SKM-1 treated with dmso at 0.1 percent for 144 hours (cell line): Measurements from ENCODE around the gene LCK.

Experiments used
- DNase-seq: peaks from one replicate; lab custom pipeline; 2025; ENCODE audit not compliant: unreplicated experiment; lab: John Stamatoyannopoulos, UW

The LCK gene

DNA sequence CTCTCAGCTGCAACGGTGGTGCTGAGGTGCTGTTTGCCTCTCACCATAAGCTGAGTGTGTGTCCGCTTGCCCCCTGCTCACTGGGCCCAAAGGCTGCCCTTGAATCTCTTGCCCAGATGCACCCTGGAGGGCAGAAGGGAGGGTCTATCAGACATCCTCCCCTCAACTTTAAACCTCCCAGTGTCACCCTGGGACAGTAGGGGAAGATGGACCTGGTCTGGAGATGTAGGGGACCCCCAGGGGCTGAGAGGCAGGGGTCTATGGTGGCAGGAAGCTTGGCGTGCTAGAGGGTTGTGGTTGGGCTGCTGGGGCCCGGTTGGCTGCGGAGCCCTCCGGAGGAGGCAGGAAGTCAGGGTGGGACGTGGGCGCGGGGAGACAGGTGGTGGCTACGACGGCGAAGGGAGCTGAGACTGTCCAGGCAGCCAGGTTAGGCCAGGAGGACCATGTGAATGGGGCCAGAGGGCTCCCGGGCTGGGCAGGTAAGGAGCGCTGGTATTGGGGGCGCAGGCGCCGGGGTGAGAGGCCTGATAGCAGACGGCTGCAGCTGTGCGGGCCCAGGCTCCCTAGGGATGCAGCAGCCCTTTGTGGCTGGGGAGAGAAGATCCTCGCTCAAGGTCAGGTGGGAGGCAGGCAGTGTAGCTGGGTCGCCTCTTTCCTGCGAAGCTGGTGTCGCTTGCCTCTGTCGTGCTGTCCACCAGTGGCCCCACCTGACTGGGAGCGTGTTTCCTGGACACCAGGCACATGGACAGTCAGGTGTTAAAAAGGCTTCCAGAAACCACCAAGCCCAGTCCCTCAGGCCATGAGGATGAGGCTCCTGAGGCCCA lies at the start of gene LCK:
Gene LCK (plus strand): TSS at position 373 of the 824 bp plus-strand sequence. CDS start 23,065 bp downstream, outside the sequence.
- DNase-seq: no peak

GRCh38 chr1:32204943-32205361 lies 46.1 kb upstream of the LCK start:
- no peak for DNase-seq

DNA sequence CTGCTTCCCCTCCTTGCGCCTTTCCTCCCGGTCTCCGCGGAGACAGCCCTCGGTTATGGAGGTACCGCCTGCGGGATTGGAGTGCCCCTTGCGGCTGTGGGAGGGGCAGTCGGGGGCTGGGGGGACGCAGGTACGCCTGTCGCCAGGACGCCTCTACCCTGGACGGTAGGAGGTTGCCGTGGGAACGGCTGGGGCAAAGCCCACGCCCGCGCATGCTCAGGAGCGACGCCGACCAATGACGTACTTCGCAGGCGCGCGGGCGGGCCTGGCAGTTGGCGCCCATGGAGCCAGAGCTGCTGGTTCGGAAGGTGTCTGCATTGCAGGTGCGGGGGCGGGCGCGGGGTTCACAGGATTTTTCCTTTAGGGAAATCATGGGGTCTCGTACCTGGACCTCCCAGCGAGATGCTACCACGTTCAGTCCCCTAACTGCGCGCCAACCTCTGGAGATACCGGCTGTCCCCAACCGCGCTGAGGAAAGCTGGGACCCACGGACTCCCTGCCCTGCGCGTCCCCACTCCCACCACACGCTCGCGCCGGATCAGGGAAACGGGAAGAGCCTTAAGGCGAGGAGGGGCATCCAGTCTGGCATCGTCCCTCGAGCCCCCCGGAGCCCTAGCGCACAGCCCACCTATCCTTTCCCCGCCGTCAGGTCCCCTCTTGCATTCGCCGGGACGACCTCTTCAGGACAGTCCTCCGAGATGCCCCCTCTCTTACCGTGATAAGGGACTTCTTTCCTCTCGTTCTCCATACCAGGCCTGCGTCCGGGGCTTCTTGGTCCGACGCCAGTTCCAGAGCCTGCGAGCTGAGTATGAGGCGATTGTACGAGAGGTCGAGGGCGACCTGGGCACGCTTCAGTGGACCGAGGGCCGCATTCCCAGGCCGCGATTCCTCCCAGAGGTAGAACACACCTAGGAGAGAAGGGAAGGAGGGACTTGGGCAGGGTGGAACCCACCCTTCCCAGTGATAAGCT lies 45.4 kb upstream of the LCK start, which contains the start of gene IQCC:
Gene IQCC (plus strand): TSS at position 271 of the 970 bp plus-strand sequence. CDS start 11 bp downstream, at position 282.
- peak; percentile 60 for DNase-seq

DNA sequence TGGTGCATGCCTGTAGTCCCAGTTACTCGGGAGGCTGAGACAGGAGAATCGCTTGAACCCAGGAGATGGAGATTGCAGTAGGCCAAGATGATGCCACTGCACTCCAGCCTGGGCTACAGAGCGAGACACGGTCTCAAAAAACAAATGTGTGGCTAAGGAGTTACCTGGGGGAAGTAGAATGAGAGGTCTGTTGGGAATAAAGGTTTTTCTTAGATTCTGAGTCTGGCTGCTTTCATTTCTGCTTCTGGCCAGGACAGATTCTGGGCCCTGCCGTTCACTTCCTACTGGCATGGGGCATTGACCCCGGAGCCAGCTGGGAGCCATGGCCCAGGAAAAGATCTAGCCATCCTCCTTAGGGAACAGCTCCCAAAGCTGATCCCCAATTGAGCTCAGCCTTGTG lies 42.6 kb upstream of the LCK start:
- DNase-seq: no peak

GRCh38 chr1:32208891-32209328 lies 42.2 kb upstream of the LCK start, which contains the start of gene DCDC2B:
TSS of gene DCDC2B (plus strand) at chr1:32209089. CDS start at chr1:32209094, 5 bp downstream.
- no peak for DNase-seq

- peak; percentile 70 for DNase-seq
These were observed 35.2 kb upstream of the LCK start for GRCh38 chr1:32215629-32216480.

GRCh38 chr1:32216566-32216965 lies 34.5 kb upstream of the LCK start:
- DNase-seq: no peak

DNA sequence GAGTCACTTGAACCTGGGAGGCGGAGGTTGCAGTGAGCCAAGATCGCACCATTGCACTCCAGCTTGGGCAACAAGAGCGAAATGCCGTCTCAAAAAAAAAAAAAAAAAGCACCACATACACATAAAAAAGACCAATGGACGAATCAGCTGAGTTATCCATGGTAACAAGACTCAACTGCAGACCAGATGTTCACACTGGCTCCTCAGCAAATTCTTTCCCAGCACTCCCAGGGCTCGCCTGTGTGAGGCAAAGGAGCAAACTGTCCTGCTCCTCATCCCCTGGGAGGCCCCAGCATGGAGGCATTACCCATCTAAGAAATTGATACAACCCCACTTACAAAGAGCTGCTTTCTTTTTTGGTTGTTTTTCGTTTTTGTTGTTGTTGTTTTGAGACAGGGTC lies 32.0 kb upstream of the LCK start:
- DNase-seq: no peak

DNA sequence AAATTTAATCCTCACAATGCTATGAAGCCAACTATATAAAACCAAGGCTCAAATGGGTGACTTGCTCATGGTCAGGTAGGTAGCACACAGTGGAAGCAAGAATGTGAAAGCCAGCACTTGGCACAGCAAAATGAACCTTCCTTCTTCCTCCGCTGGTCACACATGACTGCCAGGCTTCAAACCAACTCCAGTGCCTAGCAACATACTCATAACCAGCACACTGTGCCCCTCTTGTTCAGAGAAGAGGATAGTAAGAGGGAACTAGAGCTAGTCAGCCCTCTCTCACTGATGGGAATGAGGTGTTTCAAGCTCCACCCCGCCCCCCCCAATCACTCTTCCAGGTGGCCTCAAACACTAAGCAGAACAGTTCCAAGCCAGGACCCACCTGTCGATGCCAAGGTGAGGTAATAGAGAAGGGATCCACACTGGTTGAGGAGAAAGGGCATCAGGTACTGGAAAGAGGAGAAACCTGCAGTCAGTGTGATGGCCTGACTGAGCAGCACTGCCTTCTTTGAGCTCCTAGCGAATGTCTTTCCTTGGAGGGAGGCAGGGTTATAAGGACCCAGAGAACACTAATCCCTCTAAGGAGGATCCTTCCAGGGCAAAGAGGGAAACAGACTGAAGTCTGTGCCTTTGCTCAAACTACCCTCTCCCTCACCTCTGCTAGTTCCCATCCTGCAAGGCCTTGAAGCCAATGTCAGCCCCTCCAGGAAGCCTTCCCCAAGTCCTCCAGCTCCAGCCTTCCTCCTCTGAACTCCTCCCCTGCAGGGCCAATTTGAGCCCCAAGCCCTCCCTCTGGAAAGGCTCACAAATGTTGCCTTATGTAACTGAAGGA lies 30.1 kb upstream of the LCK start:
- DNase-seq: no peak

GRCh38 chr1:32221581-32221979 lies 29.5 kb upstream of the LCK start:
- no peak for DNase-seq

DNA sequence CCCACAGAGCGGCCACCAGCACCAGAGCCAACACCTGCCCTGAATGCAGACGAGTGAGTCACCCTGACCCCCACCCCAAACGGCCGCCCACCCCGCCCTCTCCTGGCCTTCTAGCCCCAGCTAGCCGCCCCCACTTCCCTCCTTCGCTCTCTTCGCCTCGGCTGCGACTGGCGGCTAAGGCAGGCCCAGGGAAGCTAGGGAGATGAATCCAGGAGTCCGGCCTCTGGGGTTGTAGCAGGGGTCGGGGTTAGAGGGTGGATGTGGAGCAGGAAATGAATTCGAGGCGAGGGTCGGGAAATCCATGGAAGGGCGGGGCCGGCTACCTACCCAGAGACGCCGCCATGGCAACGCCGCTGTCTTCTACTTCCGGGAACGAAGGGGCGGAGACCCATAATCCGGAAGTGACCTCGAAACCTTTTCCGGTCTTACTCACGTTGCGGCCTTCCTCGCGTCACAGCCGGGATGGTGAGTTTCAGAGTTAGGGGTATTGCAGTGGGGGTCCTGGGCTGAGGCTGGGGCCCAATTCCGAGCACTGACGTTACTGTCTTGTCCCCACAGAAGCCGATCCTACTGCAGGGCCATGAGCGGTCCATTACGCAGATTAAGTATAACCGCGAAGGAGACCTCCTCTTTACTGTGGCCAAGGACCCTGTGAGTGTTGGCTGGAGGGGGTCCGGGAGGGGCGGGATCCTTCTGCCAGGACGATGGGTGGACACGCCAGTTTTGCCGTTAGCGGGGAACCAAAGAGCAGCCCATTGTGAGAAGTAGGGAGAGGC lies 28.9 kb upstream of the LCK start, which contains the start of the genes EIF3I and TMEM234:
Gene EIF3I (plus strand): TSS at position 428 of the 776 bp plus-strand sequence. CDS start 35 bp downstream, at position 463.
Gene TMEM234 (minus strand): TSS at position 374 of the 776 bp plus-strand sequence. CDS start 31 bp downstream, at position 343.
- peak; percentile 90 for DNase-seq

DNA sequence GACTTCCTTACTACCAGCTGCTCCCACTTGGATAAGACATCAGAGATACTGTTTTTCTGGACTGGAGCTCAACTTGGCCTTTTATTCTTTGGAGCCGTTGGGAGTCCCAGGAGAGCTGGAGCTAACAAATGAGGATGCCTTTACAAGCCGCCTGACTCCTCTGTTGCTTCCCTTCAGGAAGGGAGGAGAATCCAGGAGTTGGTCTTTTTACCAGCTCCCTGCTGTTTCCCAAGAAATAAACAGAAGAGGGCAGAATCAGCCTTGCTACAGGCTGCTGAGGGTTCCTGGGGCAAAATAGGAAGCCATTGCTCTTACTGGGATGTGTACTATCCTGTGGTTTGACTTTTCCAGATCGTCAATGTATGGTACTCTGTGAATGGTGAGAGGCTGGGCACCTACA lies 27.4 kb upstream of the LCK start:
- DNase-seq: no peak

DNA sequence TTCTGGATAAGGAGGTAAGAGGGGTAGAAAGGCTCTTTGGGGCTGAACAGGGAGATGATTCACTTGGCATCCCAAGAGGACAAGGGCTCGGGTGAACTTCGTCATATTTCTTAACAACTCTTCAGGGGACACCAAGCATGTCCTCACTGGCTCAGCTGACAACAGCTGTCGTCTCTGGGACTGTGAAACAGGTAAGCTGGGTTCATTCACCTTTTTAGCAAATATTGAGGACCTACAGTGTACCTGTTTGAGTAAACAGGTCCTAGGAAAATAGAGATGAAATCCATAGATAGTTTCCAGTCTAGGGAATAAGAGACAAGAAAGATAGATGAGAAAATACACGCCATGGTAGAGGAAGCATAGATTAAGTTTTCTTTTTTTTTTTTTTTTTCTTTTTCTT lies 26.8 kb upstream of the LCK start:
- DNase-seq: no peak

DNA sequence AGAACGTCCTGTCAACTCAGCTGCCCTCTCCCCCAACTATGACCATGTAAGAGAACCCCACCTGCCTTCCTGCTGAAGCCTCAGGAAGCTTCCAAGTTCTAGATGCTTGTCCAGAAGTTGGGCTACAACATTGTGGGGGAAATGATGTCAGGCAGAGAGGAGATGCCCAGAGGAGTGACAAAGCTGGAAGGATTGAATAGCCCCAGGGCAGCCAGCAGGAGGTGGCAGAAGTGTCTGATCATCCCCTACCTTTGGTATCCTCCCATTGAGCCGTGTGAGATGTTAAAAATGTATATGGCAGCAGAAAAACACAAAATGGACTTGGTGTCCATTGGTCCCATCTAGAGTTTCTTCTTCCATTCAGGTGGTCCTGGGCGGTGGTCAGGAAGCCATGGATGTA lies 22.3 kb upstream of the LCK start:
- DNase-seq: no peak

GRCh38 chr1:32231843-32232432 lies 19.1 kb upstream of the LCK start:
- DNase-seq: no peak

GRCh38 chr1:32232558-32233304 lies 18.3 kb upstream of the LCK start:
- DNase-seq: no peak

DNA sequence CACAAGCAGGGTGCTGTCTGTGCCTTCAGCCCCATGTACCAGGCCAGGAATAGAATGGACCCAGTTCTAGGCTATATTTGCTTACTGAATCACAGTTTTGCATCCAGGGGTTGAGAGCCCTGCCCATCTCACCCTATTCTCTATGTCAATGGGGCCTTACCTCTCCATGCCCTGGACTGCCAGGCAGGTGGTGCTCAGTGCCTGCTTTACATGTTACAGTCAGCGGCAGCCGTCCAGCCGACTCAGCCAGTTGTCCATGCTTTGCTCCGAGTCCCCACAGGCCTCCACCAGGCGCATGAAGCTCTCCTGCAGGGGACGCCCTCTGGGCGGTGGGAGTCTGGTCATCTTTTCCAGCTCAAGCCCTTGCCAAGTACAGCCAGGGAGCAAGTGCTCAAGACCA lies 16.3 kb upstream of the LCK start:
- no peak for DNase-seq

DNA sequence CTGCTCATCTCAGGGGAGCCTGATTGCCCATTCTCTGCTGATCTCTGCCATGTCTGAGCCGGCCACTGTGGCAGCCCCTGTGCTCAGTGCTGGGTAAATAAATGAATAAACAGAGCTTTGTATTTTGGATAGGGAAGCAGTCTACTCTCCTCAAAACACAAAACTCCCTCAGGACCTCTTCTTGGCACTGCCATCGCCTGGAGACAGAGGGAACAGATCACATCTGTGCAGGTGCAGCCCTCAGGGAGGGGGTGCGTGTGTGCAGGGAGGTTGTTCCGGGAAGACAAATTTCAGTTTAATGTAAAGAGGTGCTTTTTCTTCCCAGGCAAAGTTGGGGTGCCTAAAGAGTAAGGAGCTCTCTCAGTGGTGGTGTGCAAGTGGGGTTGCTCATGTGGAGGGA lies 11.7 kb upstream of the LCK start:
- DNase-seq: no peak
